DND-41 (cell line): ENCODE data around the gene LMO3.

Experiments used
- CTCF ChIP-seq: IDR thresholded peaks from 2 replicates; pipeline ENCODE4 v1.5.1; 2012; ENCODE audit warnings: borderline replicate concordance, low read length, moderate library complexity, mild to moderate bottlenecking; ENCODE audit not compliant: poor library complexity, severe bottlenecking; ENCODE audit errors: extremely low read depth
- EZH2 ChIP-seq: IDR thresholded peaks from 3 replicates; pipeline ENCODE4 v1.6.1; 2012; ENCODE audit warnings: borderline replicate concordance, low read depth, mild to moderate bottlenecking, moderate library complexity, low read length, inconsistent platforms; ENCODE audit not compliant: severe bottlenecking

DNA sequence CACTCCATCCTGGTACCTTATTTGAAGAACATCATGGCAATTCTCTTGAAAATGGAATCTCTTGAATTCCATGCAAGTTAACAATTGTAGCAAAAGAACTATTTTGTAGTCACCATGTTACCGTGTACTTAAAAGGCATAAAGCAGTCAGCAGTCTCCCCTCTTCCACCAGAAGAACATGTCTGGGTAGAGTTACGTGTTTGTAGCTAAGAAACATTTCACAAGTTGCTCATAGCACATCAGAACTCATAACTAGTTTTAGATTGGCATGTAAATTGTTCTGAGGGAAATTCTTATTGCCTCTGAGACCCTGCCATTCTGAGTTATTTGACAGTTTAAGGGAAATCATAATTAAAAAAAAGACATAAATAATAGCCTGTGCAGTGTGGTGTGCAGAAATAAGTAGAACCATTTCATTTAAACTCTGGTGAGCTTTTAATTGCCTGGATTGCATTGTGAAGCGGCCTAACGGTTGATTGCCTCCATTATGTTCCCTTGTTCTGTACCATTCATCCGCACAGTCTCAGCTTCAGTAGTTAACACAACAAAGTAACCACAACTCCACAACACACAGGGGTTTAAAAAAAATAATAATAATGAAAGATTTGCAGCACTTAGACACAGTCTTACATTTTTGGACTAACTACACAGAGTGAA lies 2.6 kb downstream of the LMO3 start:
- no peak for TF ChIP-seq CTCF
- TF ChIP-seq EZH2: no peak
